ENCODE measurements around the gene AKAP3. TPM values are rescaled to one million over a fixed set of nuclear protein-coding genes. Genes with fewer than 3 reads are reported as not detected.
A peak's percentile ranks its signal among the peaks of the same experiment; 100 is the strongest.

The AKAP3 gene
- total and polyA plus RNA-seq, 10 of the 15 experiments (the other 5 are each of a cell fraction or from before 2014, with no cell fraction given) = 0.40 to 2.4 (median 1.3) TPM

GRCh38 chr12:4648501-4649357, at the start of gene AKAP3, which contains the start of gene NDUFA9 (continued):
- no peak for TF ChIP-seq USF1 (IDR thresholded peaks at IDR 0.05; ENCODE audit: borderline replicate concordance, extremely low read length, insufficient read depth, low read depth, low read length)
- TF ChIP-seq ASH2L (IDR thresholded peaks at IDR 0.05; ENCODE audit: borderline replicate concordance, low read depth) = peak; percentile 91; the same call in 1 of the 2 replicates
- TF ChIP-seq ZBTB40 (IDR thresholded peaks at IDR 0.05; ENCODE audit: borderline replicate concordance) = no peak; the same call in 1 of the 2 replicates
- TF ChIP-seq POLR2AphosphoS5 (IDR thresholded peaks at IDR 0.05; ENCODE audit: low read length) = peak; percentile 95
- no peak for TF ChIP-seq EGR1 (IDR thresholded peaks at IDR 0.05; ENCODE audit: borderline replicate concordance in 1 of 2, low read depth in 2 of 2, low read length in 2 of 2)
- TF ChIP-seq KAT2A (conservative IDR thresholded peaks at IDR 0.05; ENCODE audit: control insufficient read depth, low read depth, low read length) = no peak
- TF ChIP-seq HDAC6 (IDR thresholded peaks at IDR 0.05; ENCODE audit: unreplicated experiment) = no peak
- no peak for TF ChIP-seq EP300 (IDR thresholded peaks at IDR 0.05; ENCODE audit: borderline replicate concordance in 1 of 2, control insufficient read depth in 1 of 2, low read depth in 2 of 2, low read length in 2 of 2)
- TF ChIP-seq RELA (IDR thresholded peaks at IDR 0.05; ENCODE audit: borderline replicate concordance, partially characterized antibody) = no peak
- no peak for TF ChIP-seq ZBTB4 (CRISPR knock-in tag; IDR thresholded peaks at IDR 0.05)
- TF ChIP-seq MYB (IDR thresholded peaks at IDR 0.05; ENCODE audit: borderline replicate concordance, low read depth, low read length) = no peak
- TF ChIP-seq TARDBP (IDR thresholded peaks at IDR 0.05; ENCODE audit: borderline replicate concordance) = no peak
- no peak for TF ChIP-seq CUX1 (IDR thresholded peaks at IDR 0.05; ENCODE audit: insufficient replicate concordance, low read depth, low read length)
